ENCODE results near the gene LSAMP. TPM values are rescaled to one million over a fixed set of nuclear protein-coding genes. Genes with fewer than 3 reads are reported as not detected.

The LSAMP gene
- total and polyA plus RNA-seq, 9 of the 15 experiments (the other 6 are each of a cell fraction or from before 2014, with no cell fraction given): 0.09 to 0.11 TPM; not detected in 7

DNA sequence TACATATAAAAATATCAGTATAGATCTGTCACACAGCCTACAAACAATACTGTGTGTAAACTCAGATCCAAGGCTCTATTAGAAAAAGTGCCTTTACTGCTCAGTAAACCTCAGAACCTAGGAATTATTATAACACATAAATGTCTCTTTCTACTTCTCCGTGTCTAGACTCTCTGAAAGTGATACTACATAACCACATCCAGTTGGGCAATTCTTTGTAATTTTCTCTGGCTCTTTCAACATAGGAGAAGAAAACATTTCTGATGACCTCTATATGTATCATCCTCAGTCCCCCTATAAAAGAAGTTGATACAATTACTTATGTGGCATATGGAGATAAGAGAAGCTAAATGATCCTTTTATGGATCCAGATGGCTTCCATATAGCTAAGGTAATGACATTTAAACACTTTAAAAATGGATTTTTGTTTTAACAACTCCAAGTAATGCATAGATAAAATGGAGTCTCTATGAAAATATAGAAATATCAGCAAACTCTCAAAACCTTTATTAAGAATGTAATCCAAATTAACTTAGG is 104.5 kb downstream of the LSAMP start:
- TF ChIP-seq E2F6 (IDR thresholded peaks at IDR 0.05; ENCODE audit: borderline replicate concordance in 1 of 2, extremely low read depth in 1 of 2, insufficient read depth in 1 of 2, insufficient read length in 1 of 2, low read depth in 1 of 2, low read length in 1 of 2, poor library complexity in 1 of 2, severe bottlenecking in 1 of 2) (no peak), ZNF174 (CRISPR knock-in tag; IDR thresholded peaks at IDR 0.05) (no peak)
- no peak overlapping the region for H3K4me2 ChIP-seq (ENCODE audit: insufficient read depth, low read length)
- in situ Hi-C loops (cut with MboI): no loop called here
- no peak for ATAC-seq
- no peak overlapping the region for H3K9ac ChIP-seq (ENCODE audit: insufficient read depth in 1 of 2, low read depth in 2 of 2, low read length in 2 of 2)
- intact Hi-C loops (cut with micrococcal nuclease): no loop called here
- no TSS peak for BruUV-seq (replicated peaks)
- ChIA-PET POLR2A (no interaction called here), CTCF (ENCODE audit: low intra/inter-chr PET ratio) (no interaction called here)
- H3K9me3 ChIP-seq (replicated peaks; ENCODE audit: control insufficient read depth, insufficient read depth, low read depth, low read length): no peaks in the 10 kb centered on the region
- H3K27ac ChIP-seq (ENCODE audit: extremely low read depth, low read depth, low read length): no peak overlapping the region
- no peaks in the 10 kb centered on the region for H3K36me3 ChIP-seq (ENCODE audit: control insufficient read depth, insufficient read depth, low read length)
- no peaks in the 10 kb centered on the region for H3K27me3 ChIP-seq (ENCODE audit: control insufficient read depth in 2 of 2, insufficient read depth in 2 of 2, low read length in 2 of 2)
- no peaks in the 10 kb centered on the region for H3K9me1 ChIP-seq (ENCODE audit: control insufficient read depth, insufficient read depth, low read length)
- H3K79me2 ChIP-seq (ENCODE audit: control insufficient read depth, insufficient read depth, low read length): no peaks in the 10 kb centered on the region
- H4K20me1 ChIP-seq (replicated peaks; ENCODE audit: control insufficient read depth, insufficient read depth, low read length): no peaks in the 10 kb centered on the region
- H2AFZ ChIP-seq (ENCODE audit: low read depth, low read length): no peak overlapping the region
- FAIRE-seq: no peak
- no peak for DNase-seq (ENCODE audit: extremely low read depth in 1 of 4, low spot score in 3 of 4)
- no peaks in the 10 kb centered on the region for H3K4me1 ChIP-seq (replicated peaks in 1 of 2; ENCODE audit: control insufficient read depth in 2 of 2, insufficient read depth in 2 of 2, low read length in 2 of 2)
- WGBS (ENCODE audit: insufficient coverage, low coverage, missing lambda C conversion rate): 8% methylated on average over 1 of the region's 1 CpG
- no peak overlapping the region for H3K4me3 ChIP-seq

DNA sequence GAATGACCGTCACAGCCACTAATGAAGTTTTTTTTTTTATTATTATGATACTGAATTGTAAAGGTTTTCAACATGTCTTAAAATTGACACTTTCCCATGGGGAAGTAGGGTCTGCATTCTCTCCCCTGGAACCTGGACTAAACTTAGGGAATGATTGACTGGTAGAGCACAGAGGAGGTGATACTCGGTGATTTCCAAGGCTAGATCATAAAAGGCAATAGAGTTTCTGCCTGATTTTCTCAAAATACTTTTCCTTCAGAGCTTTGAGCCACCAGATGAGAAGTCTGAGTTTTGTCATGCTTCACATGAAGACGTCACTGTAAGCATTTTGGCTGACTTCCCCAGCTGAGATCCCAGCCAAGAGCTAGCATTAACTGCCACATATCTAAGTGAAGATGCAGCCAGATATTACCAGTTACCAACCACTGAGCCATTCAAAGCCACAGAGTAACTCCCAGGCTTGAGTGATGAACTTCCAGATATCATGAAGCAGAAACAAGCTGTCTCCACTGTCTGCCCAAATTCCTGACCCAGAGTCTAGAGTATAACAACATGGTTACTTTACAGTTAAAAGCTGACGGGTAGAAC is 105.8 kb downstream of the LSAMP start:
- no TSS peak for BruUV-seq (replicated peaks)
- H2AFZ ChIP-seq (ENCODE audit: low read depth, low read length): no peak overlapping the region
- H3K9me1 ChIP-seq (ENCODE audit: control insufficient read depth, insufficient read depth, low read length): no peaks in the 10 kb centered on the region
- no peaks in the 10 kb centered on the region for H3K9me3 ChIP-seq (replicated peaks; ENCODE audit: control insufficient read depth, insufficient read depth, low read depth, low read length)
- DNase-seq (ENCODE audit: extremely low read depth in 1 of 4, low spot score in 3 of 4): no peak
- no peak overlapping the region for H3K4me2 ChIP-seq (ENCODE audit: insufficient read depth, low read length)
- H3K79me2 ChIP-seq (ENCODE audit: control insufficient read depth, insufficient read depth, low read length): no peaks in the 10 kb centered on the region
- intact Hi-C loops (cut with micrococcal nuclease): no loop called here
- H3K27me3 ChIP-seq (ENCODE audit: control insufficient read depth in 2 of 2, insufficient read depth in 2 of 2, low read length in 2 of 2): no peaks in the 10 kb centered on the region
- in situ Hi-C loops (cut with MboI): no loop called here
- no peaks in the 10 kb centered on the region for H4K20me1 ChIP-seq (replicated peaks; ENCODE audit: control insufficient read depth, insufficient read depth, low read length)
- no peaks in the 10 kb centered on the region for H3K4me1 ChIP-seq (replicated peaks in 1 of 2; ENCODE audit: control insufficient read depth in 2 of 2, insufficient read depth in 2 of 2, low read length in 2 of 2)
- H3K9ac ChIP-seq (ENCODE audit: insufficient read depth in 1 of 2, low read depth in 2 of 2, low read length in 2 of 2): no peak overlapping the region
- no peak overlapping the region for H3K27ac ChIP-seq (ENCODE audit: extremely low read depth, low read depth, low read length)
- no peak for ATAC-seq
- FAIRE-seq: peak; percentile 37
- H3K4me3 ChIP-seq: no peak overlapping the region
- no peaks in the 10 kb centered on the region for H3K36me3 ChIP-seq (ENCODE audit: control insufficient read depth, insufficient read depth, low read length)
- TF ChIP-seq, protein P1, sequence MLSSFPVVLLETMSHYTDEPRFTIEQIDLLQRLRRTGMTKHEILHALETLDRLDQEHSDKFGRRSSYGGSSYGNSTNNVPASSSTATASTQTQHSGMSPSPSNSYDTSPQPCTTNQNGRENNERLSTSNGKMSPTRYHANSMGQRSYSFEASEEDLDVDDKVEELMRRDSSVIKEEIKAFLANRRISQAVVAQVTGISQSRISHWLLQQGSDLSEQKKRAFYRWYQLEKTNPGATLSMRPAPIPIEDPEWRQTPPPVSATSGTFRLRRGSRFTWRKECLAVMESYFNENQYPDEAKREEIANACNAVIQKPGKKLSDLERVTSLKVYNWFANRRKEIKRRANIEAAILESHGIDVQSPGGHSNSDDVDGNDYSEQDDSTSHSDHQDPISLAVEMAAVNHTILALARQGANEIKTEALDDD (IDR thresholded peaks at IDR 0.05): 0 out of 2 replicates have a peak, but pooled peaks have one; percentile 23
- TF ChIP-seq SLC30A9 (CRISPR knock-in tag; IDR thresholded peaks at IDR 0.05): no peak
- ChIA-PET CTCF (ENCODE audit: low intra/inter-chr PET ratio) (no interaction called here), POLR2A (no interaction called here)
- WGBS (ENCODE audit: insufficient coverage, low coverage, missing lambda C conversion rate): 3% methylated on average over 4 of the region's 4 CpGs
